Esophagus muscularis mucosa (tissue), 4 donors: ENCODE results near the gene SLC1A1. TPM values are rescaled to one million over a fixed set of nuclear protein-coding genes. Genes with fewer than 3 reads are reported as not detected.

Experiments used
- DNase-seq: peaks from one replicate; pipeline ENCODE4 v3.0.0-alpha.2; 2017; ENCODE audit errors: extremely low spot score
- H3K27ac ChIP-seq, 4 donors: fragments of 200-600 bp; sonication (generic); replicated peaks in 1 of 4; 1 replicate in 3 of 4; 2 replicates in 1 of 4; pipeline ENCODE4 v1.5.1; 2016 to 2019; ENCODE audit warnings: mild to moderate bottlenecking in 1 of 4
- H3K27me3 ChIP-seq, 4 donors: fragments of 200-600 bp; sonication (generic); one replicate each; pipeline versions ENCODE4 v1.5.1 to v1.6.0; 2016 to 2019
- H3K36me3 ChIP-seq, 4 donors: fragments of 200-600 bp; sonication (generic); one replicate each; pipeline ENCODE4 v1.5.1; 2016 to 2019
- H3K4me1 ChIP-seq, 4 donors: fragments of 200-600 bp; sonication (generic); one replicate each; pipeline ENCODE4 v1.5.1; 2016 to 2019
- H3K4me3 ChIP-seq, 4 donors: fragments of 200-600 bp; sonication (generic); 1 replicate in 2 of 4; 2 replicates in 2 of 4; pipeline ENCODE4 v1.5.1; 2016 to 2019; ENCODE audit warnings: mild to moderate bottlenecking in 4 of 4, moderate library complexity in 1 of 4
- H3K9me3 ChIP-seq, 4 donors: fragments of 200-600 bp; sonication (generic); 1 replicate in 3 of 4; 2 replicates in 1 of 4; pipeline ENCODE4 v1.5.1; 2016 to 2019
- CTCF ChIP-seq, 3 experiments: fragments of 200-600 bp in 2 of 3; fragments of 450-650 bp in 1 of 3; sonication (generic) in 2 of 3; IDR thresholded peaks; one replicate each; pipeline ENCODE4 v1.5.1; 2017 to 2019; ENCODE audit warnings: antibody characterized with exemption in 3 of 3, mild to moderate bottlenecking in 2 of 3, moderate library complexity in 1 of 3
- EP300 ChIP-seq: sonication (generic); formaldehyde crosslinking; IDR thresholded peaks from one replicate; pipeline ENCODE4 v1.6.1; 2017; ENCODE audit warnings: antibody characterized with exemption
- POLR2A ChIP-seq: fragments of 450-650 bp; IDR thresholded peaks from one replicate; pipeline ENCODE4 v1.6.1; 2017; ENCODE audit warnings: antibody characterized with exemption, moderate library complexity, mild to moderate bottlenecking, low read depth
- POLR2AphosphoS5 ChIP-seq, 2 donors: sonication (generic); formaldehyde crosslinking; IDR thresholded peaks; one replicate each; pipeline ENCODE4 v1.6.1; 2017; ENCODE audit warnings: antibody characterized with exemption in 2 of 2
- WGBS: methylation state at CpG from one replicate; pipeline ENCODE4 v1.1.5; 2018; 5-methylcytosine and 5-hydroxymethylcytosine counted together
- intact Hi-C: fragments of 100-400 bp; cut with DNase I; formaldehyde crosslinking; loops from one replicate; pipeline ENCODE4 v1.15.1; 2023
- total RNA-seq, 4 donors: library from RNA; depleted of rRNA; stranded (reverse); fragments of >200 nt; gene quantifications; one replicate each; pipeline versions ENCODE4 v1.1.0 to v1.2.1, GENCODE V29; 2016

Gene SLC1A1
- total RNA-seq, 4 donors from 2014 or later: 2.0 to 3.5 (median 2.1) TPM

GRCh38 chr9:4592295-4592694 is 102.0 kb downstream of the SLC1A1 start:
- no peak for DNase-seq
- H3K4me3 ChIP-seq: no peak overlapping the region
- WGBS: 80% methylated on average over 3 of the region's 3 CpGs
- no peaks in the 10 kb centered on the region for H3K27me3 ChIP-seq
- H3K9me3 ChIP-seq: no peaks in the 10 kb centered on the region
- H3K27ac ChIP-seq: no peak overlapping the region
- TF ChIP-seq POLR2AphosphoS5 (IDR thresholded peaks at IDR 0.05): no peak
- TF ChIP-seq EP300: no peak
- TF ChIP-seq CTCF (IDR thresholded peaks at IDR 0.05): no peak
- no peak for TF ChIP-seq POLR2A
- H3K36me3 ChIP-seq: no peaks in the 10 kb centered on the region
- intact Hi-C loops: loop anchor here (10.0 kb wide), 1 partner anchor 107 kb away; no protein-coding TSS in a partner anchor
- peaks cover 20 to 51% (median 44%) of the 10 kb centered on the region in 4 donors for H3K4me1 ChIP-seq

GRCh38 chr9:4592886-4593285 is 102.6 kb downstream of the SLC1A1 start:
- peaks cover 20 to 52% (median 47%) of the 10 kb centered on the region in 4 donors for H3K4me1 ChIP-seq
- DNase-seq: no peak
- H3K27me3 ChIP-seq: no peaks in the 10 kb centered on the region
- H3K36me3 ChIP-seq: no peaks in the 10 kb centered on the region
- no peak overlapping the region for H3K27ac ChIP-seq
- H3K9me3 ChIP-seq: no peaks in the 10 kb centered on the region
- no peak for TF ChIP-seq EP300
- no peak for TF ChIP-seq POLR2AphosphoS5 (IDR thresholded peaks at IDR 0.05)
- no peak for TF ChIP-seq POLR2A
- no peak for TF ChIP-seq CTCF (IDR thresholded peaks at IDR 0.05)
- no peak overlapping the region for H3K4me3 ChIP-seq
- 83% methylated on average over 1 of the region's 1 CpG for WGBS
- intact Hi-C loops: loop anchor here (10.0 kb wide), 1 partner anchor 108 kb away; no protein-coding TSS in a partner anchor

- TF ChIP-seq POLR2AphosphoS5 (IDR thresholded peaks at IDR 0.05) (no peak), EP300 (no peak), POLR2A (no peak), CTCF (IDR thresholded peaks at IDR 0.05) (no peak)
- 85% methylated on average over 4 of the region's 4 CpGs for WGBS
- intact Hi-C loops: loop anchor here (10.0 kb wide), 1 partner anchor 110 kb away; no protein-coding TSS in a partner anchor
- peaks cover 20 to 43% (median 39%) of the 10 kb centered on the region in 4 donors for H3K4me1 ChIP-seq
- no peaks in the 10 kb centered on the region for H3K27me3 ChIP-seq
- no peaks in the 10 kb centered on the region for H3K36me3 ChIP-seq
- DNase-seq: no peak
- no peaks in the 10 kb centered on the region for H3K9me3 ChIP-seq
- H3K27ac ChIP-seq: no peak overlapping the region
- H3K4me3 ChIP-seq: no peak overlapping the region
These were observed 104.3 kb downstream of the SLC1A1 start for GRCh38 chr9:4594545-4594944.

GRCh38 chr9:4594994-4595393 is 104.7 kb downstream of the SLC1A1 start:
- H3K27ac ChIP-seq: peak overlapping the region in 1 of 4 donors; percentile 70
- WGBS: 86% methylated on average over 2 of the region's 2 CpGs

More at GRCh38 chr9:4594994-4595393, 104.7 kb downstream of the SLC1A1 start:
- intact Hi-C loops: loop anchor here (10.0 kb wide), 1 partner anchor 110 kb away; no protein-coding TSS in a partner anchor
- no peak for TF ChIP-seq CTCF (IDR thresholded peaks at IDR 0.05)
- no peak for TF ChIP-seq POLR2A
- TF ChIP-seq POLR2AphosphoS5 (IDR thresholded peaks at IDR 0.05): no peak
- TF ChIP-seq EP300: no peak
- H3K27me3 ChIP-seq: no peaks in the 10 kb centered on the region
- no peaks in the 10 kb centered on the region for H3K9me3 ChIP-seq
- H3K4me1 ChIP-seq: peaks cover 20 to 42% (median 39%) of the 10 kb centered on the region in 4 donors
- DNase-seq: no peak
- H3K4me3 ChIP-seq: no peak overlapping the region
- no peaks in the 10 kb centered on the region for H3K36me3 ChIP-seq
